Epidermal melanocyte (primary cell): ENCODE data around the gene WIPF3.
A peak's percentile ranks its signal among the peaks of the same experiment; 100 is the strongest.
"Not testable (repeated sequence)": the region's sequence is repeated elsewhere in the genome, so short reads cannot be mapped to it uniquely, and the experiment has no call there.

Experiments
- DNase-seq: peaks from one replicate; pipeline ENCODE4 v3.0.0; 2011; ENCODE audit warnings: low spot score; ENCODE audit not compliant: insufficient read length

Gene WIPF3

GRCh38 chr7:29878081-29878688, 71.9 kb downstream of the WIPF3 start:
- peak; percentile 47 for DNase-seq

- DNase-seq = no peak
Observed at GRCh38 chr7:29879609-29880008, 73.3 kb downstream of the WIPF3 start.

GRCh38 chr7:29881724-29882123, 75.4 kb downstream of the WIPF3 start:
- no peak for DNase-seq

GRCh38 chr7:29882481-29882880, 76.2 kb downstream of the WIPF3 start:
- no peak for DNase-seq

- no peak for DNase-seq
Observed at GRCh38 chr7:29883462-29884398, 77.4 kb downstream of the WIPF3 start.

GRCh38 chr7:29884399-29885272, 78.3 kb downstream of the WIPF3 start:
- DNase-seq = no peak

GRCh38 chr7:29885626-29886025, 79.3 kb downstream of the WIPF3 start:
- DNase-seq = no peak

GRCh38 chr7:29886827-29887226, 80.5 kb downstream of the WIPF3 start:
- no peak for DNase-seq

- no peak for DNase-seq
Observed at GRCh38 chr7:29888006-29888405, 81.7 kb downstream of the WIPF3 start.

GRCh38 chr7:29889288-29889687, 83.0 kb downstream of the WIPF3 start:
- DNase-seq = no peak

- no peak for DNase-seq
Observed at GRCh38 chr7:29890251-29890650, 83.9 kb downstream of the WIPF3 start.

- not testable (repeated sequence) for DNase-seq
Observed at GRCh38 chr7:29890786-29891185, 84.5 kb downstream of the WIPF3 start.

- no peak for DNase-seq
Observed at GRCh38 chr7:29891766-29892165, 85.5 kb downstream of the WIPF3 start.

GRCh38 chr7:29892231-29892630, 85.9 kb downstream of the WIPF3 start:
- no peak for DNase-seq

GRCh38 chr7:29893351-29893965, 87.2 kb downstream of the WIPF3 start:
- DNase-seq = no peak

GRCh38 chr7:29894256-29894655, 87.9 kb downstream of the WIPF3 start:
- no peak for DNase-seq

- DNase-seq = no peak
Observed at GRCh38 chr7:29895559-29895958, 89.3 kb downstream of the WIPF3 start.

- DNase-seq = no peak
Observed at GRCh38 chr7:29896685-29897411, 90.5 kb downstream of the WIPF3 start.

GRCh38 chr7:29898301-29898700, 92.0 kb downstream of the WIPF3 start:
- no peak for DNase-seq

- no peak for DNase-seq
Observed at GRCh38 chr7:29900745-29901144, 94.4 kb downstream of the WIPF3 start.
